SK-N-SH (cell line): ENCODE data around the gene ECE1. TPM values are rescaled to one million over a fixed set of nuclear protein-coding genes. Genes with fewer than 3 reads are reported as not detected.
A peak's percentile ranks its signal among the peaks of the same experiment; 100 is the strongest.

Experiments used
- CTCF ChIA-PET: fragments of 300-600, 350-600 bp; formaldehyde crosslinking; extraction: SDS; loops from one replicate; lab custom pipeline; 2021; lab: Yijun Ruan, JAX
- POLR2A ChIA-PET: fragments of 350-600 bp; sonication (Branson Sonifier 250); formaldehyde crosslinking; extraction: SDS; loops from one replicate; lab custom pipeline; 2020; ENCODE audit warnings: antibody characterized with exemption, inconsistent platforms; lab: Yijun Ruan, JAX
- DNase-seq: peaks from one replicate; pipeline ENCODE4 v3.0.0; 2012
- H2AFZ ChIP-seq: fragments of 200-600 bp; sonication (generic); 2 replicates; pipeline ENCODE4 v1.8.1; 2016; ENCODE audit warnings: antibody characterized with exemption, mild to moderate bottlenecking, low read depth
- H3F3A ChIP-seq: fragments of 200-600 bp; sonication (generic); replicated peaks from 2 replicates; pipeline ENCODE3; 2016; ENCODE audit warnings: antibody characterized with exemption, mild to moderate bottlenecking; ENCODE audit not compliant: insufficient read depth
- H3K27ac ChIP-seq, 2 experiments: fragments of 200-500 bp in 1 of 2; fragments of 200-600 bp in 1 of 2; sonication (Bioruptor generic) in 1 of 2; sonication (generic), shearing (Covaris generic) in 1 of 2; 2 replicates each; pipeline versions ENCODE4 v1.5.1 to v1.6.1; 2014 to 2016; ENCODE audit warnings: low read depth in 2 of 2, inconsistent platforms in 1 of 2, low read length in 1 of 2, mild to moderate bottlenecking in 1 of 2, mixed read lengths in 1 of 2
- H3K27me3 ChIP-seq: fragments of 200-600 bp; sonication (generic), shearing (Covaris generic); 2 replicates; pipeline ENCODE4 v1.6.1; 2016; ENCODE audit warnings: mixed run types; ENCODE audit not compliant: insufficient read depth
- H3K36me3 ChIP-seq, 2 experiments: fragments of 200-500 bp in 1 of 2; fragments of 200-600 bp in 1 of 2; sonication (Bioruptor generic) in 1 of 2; sonication (generic) in 1 of 2; replicated peaks in 1 of 2; 2 replicates each; pipeline versions ENCODE3 to v1.5.1; 2014 to 2016; ENCODE audit warnings: low read length in 1 of 2, mild to moderate bottlenecking in 1 of 2; ENCODE audit not compliant: insufficient read depth in 2 of 2, control insufficient read depth in 1 of 2
- H3K4me1 ChIP-seq, 2 experiments: fragments of 200-500 bp in 1 of 2; fragments of 200-600 bp in 1 of 2; sonication (Bioruptor generic) in 1 of 2; sonication (generic), shearing (Covaris generic) in 1 of 2; 2 replicates each; pipeline versions ENCODE4 v1.5.1 to v1.6.1; 2014 to 2016; ENCODE audit warnings: low read depth in 1 of 2, low read length in 1 of 2, mixed run types in 1 of 2; ENCODE audit not compliant: insufficient read depth in 2 of 2, control insufficient read depth in 1 of 2
- H3K4me2 ChIP-seq: fragments of 200-600 bp; sonication (generic), shearing (Covaris generic); 2 replicates; pipeline ENCODE4 v1.6.1; 2017; ENCODE audit warnings: mixed run types
- H3K4me3 ChIP-seq, 2 experiments: fragments of 200-500 bp in 1 of 2; fragments of 200-600 bp in 1 of 2; sonication (Bioruptor generic) in 1 of 2; sonication (generic), shearing (Covaris generic) in 1 of 2; 2 replicates each; pipeline versions ENCODE4 v1.5.1 to v1.8.1; 2014 to 2016; ENCODE audit warnings: low read depth in 2 of 2, inconsistent platforms in 1 of 2, low read length in 1 of 2, mild to moderate bottlenecking in 1 of 2, mixed read lengths in 1 of 2, moderate library complexity in 1 of 2
- H3K79me2 ChIP-seq: fragments of 200-600 bp; sonication (generic); 2 replicates; pipeline ENCODE4 v1.8.1; 2017; ENCODE audit warnings: mild to moderate bottlenecking; ENCODE audit not compliant: insufficient read depth
- H3K9ac ChIP-seq: fragments of 200-600 bp; sonication (generic); 2 replicates; pipeline ENCODE4 v1.6.1; 2017; ENCODE audit warnings: mixed run types
- H3K9me2 ChIP-seq: fragments of 200-600 bp; sonication (generic); 2 replicates; pipeline ENCODE4 v1.6.1; 2017; ENCODE audit warnings: mixed run types
- H3K9me3 ChIP-seq: fragments of 200-600 bp; sonication (generic); 2 replicates; pipeline ENCODE4 v1.6.1; 2017; ENCODE audit warnings: mixed run types, mild to moderate bottlenecking, moderate library complexity
- H4K20me1 ChIP-seq: fragments of 200-600 bp; sonication (generic); 2 replicates; pipeline ENCODE4 v1.6.1; 2017; ENCODE audit warnings: mild to moderate bottlenecking, mixed run types; ENCODE audit not compliant: insufficient read depth
- CHD2 ChIP-seq: fragments of 150-350 bp; IDR thresholded peaks from 2 replicates; pipeline ENCODE4 v1.6.1; 2018; ENCODE audit warnings: low read length; ENCODE audit not compliant: partially characterized antibody
- EP300 ChIP-seq, 2 experiments: IDR thresholded peaks; 2 replicates each; pipeline versions ENCODE4 v1.4.0 to v1.6.1; 2012; ENCODE audit warnings: borderline replicate concordance in 1 of 2, low read depth in 1 of 2, low read length in 1 of 2
- EZH2phosphoT487 ChIP-seq: fragments of 200-600 bp; sonication (generic); IDR thresholded peaks from 2 replicates; pipeline ENCODE4 v1.6.1; 2017; ENCODE audit warnings: low read depth, mixed run types, mild to moderate bottlenecking, antibody characterized with exemption, moderate library complexity, borderline replicate concordance
- FOSL2 ChIP-seq: IDR thresholded peaks from 2 replicates; pipeline ENCODE4 v1.4.0; 2012; ENCODE audit warnings: low read depth, mild to moderate bottlenecking, moderate library complexity, borderline replicate concordance
- GABPA ChIP-seq: IDR thresholded peaks from 2 replicates; pipeline ENCODE4 v1.4.0; 2012; ENCODE audit warnings: low read depth, mild to moderate bottlenecking
- GATA2 ChIP-seq: sonication (generic); formaldehyde crosslinking; IDR thresholded peaks from 2 replicates; pipeline ENCODE4 v1.5.0; 2020; ENCODE audit warnings: mild to moderate bottlenecking, missing genetic modification reagents
- MAX ChIP-seq: IDR thresholded peaks from 2 replicates; pipeline ENCODE4 v1.4.0; 2012; ENCODE audit warnings: low read depth
- MEF2A ChIP-seq: IDR thresholded peaks from 2 replicates; pipeline ENCODE4 v1.4.0; 2012; ENCODE audit warnings: low read depth, borderline replicate concordance
- MXI1 ChIP-seq: IDR thresholded peaks from 2 replicates; pipeline ENCODE4 v1.6.1; 2012; ENCODE audit warnings: mild to moderate bottlenecking, low read depth, low read length, improper control_type of control experiment
- NFIC ChIP-seq: IDR thresholded peaks from 2 replicates; pipeline ENCODE4 v1.4.0; 2012; ENCODE audit warnings: borderline replicate concordance
- RFX5 ChIP-seq: IDR thresholded peaks from 2 replicates; pipeline ENCODE4 v1.6.1; 2012; ENCODE audit warnings: mild to moderate bottlenecking, improper control_type of control experiment, low read length
- RXRA ChIP-seq: IDR thresholded peaks from 2 replicates; pipeline ENCODE4 v1.4.0; 2012; ENCODE audit warnings: low read depth, mild to moderate bottlenecking, borderline replicate concordance
- SMC3 ChIP-seq: IDR thresholded peaks from 2 replicates; pipeline ENCODE4 v1.6.1; 2012; ENCODE audit warnings: low read depth, low read length, improper control_type of control experiment
- TAF1 ChIP-seq: IDR thresholded peaks from 2 replicates; pipeline ENCODE4 v1.6.1; 2012; ENCODE audit warnings: low read depth, mild to moderate bottlenecking, low read length, moderate library complexity, borderline replicate concordance
- TEAD4 ChIP-seq: IDR thresholded peaks from 2 replicates; pipeline ENCODE4 v1.4.0; 2012; ENCODE audit warnings: mild to moderate bottlenecking, borderline replicate concordance; ENCODE audit not compliant: insufficient read depth
- USF1 ChIP-seq: IDR thresholded peaks from 2 replicates; pipeline ENCODE4 v1.4.0; 2012; ENCODE audit warnings: low read depth, borderline replicate concordance
- ZBTB33 ChIP-seq: IDR thresholded peaks from 2 replicates; pipeline ENCODE4 v1.4.0; 2012; ENCODE audit warnings: low read depth, borderline replicate concordance
- WGBS: methylation state at CpG from one replicate; pipeline ENCODE4 v1.1.6; 2017; ENCODE audit warnings: low lambda C conversion rate; 5-methylcytosine and 5-hydroxymethylcytosine counted together
- polyA plus RNA-seq, 3 experiments: library from polyadenylated mRNA; depleted of rRNA; stranded (reverse); fragments of >200 nt; gene quantifications; 2 replicates each; pipeline ENCODE4 v1.2.3, GENCODE V29; 2012
- TF ChIP-seq, protein P1 (sequence below): IDR thresholded peaks from 2 replicates; pipeline ENCODE4; 2012

The ECE1 gene
- polyA plus RNA-seq, 1 of the 3 experiments (the other 2 are of a cell fraction): 96.6 TPM

- TF ChIP-seq, protein P1, sequence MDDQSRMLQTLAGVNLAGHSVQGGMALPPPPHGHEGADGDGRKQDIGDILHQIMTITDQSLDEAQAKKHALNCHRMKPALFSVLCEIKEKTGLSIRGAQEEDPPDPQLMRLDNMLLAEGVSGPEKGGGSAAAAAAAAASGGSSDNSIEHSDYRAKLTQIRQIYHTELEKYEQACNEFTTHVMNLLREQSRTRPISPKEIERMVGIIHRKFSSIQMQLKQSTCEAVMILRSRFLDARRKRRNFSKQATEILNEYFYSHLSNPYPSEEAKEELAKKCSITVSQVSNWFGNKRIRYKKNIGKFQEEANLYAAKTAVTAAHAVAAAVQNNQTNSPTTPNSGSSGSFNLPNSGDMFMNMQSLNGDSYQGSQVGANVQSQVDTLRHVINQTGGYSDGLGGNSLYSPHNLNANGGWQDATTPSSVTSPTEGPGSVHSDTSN: no peak
- TF ChIP-seq EZH2phosphoT487 (no peak), EP300 (IDR thresholded peaks at IDR 0.05; ENCODE audit: borderline replicate concordance in 1 of 2, low read depth in 1 of 2, low read length in 1 of 2) (no peak), GABPA (no peak), NFIC (no peak), MEF2A (no peak), CHD2 (no peak), RXRA (no peak)
- POLR2A ChIA-PET: no interaction called here
- Histone ChIP-seq H3K4me2 (no peak overlapping the region), H3K4me3 (no peak overlapping the region), H3K9me3 (no peaks in the 10 kb centered on the region), H3K36me3 (peaks cover 4 to 11% of the 10 kb centered on the region in 2 experiments), H4K20me1 (no peaks in the 10 kb centered on the region), H2AFZ (no peak overlapping the region), H3K9ac (no peak overlapping the region), H3K4me1 (peaks cover 9 to 68% of the 10 kb centered on the region in 2 experiments; a peak in 1 of 4 replicates), H3K79me2 (no peaks in the 10 kb centered on the region), H3K27me3 (no peaks in the 10 kb centered on the region), H3K9me2 (no peaks in the 10 kb centered on the region), H3F3A (no peaks in the 10 kb centered on the region), H3K27ac (peak overlapping the region in 1 of 2 experiments; percentile 95; a peak in 2 of 4 replicates)
- CTCF ChIA-PET: interaction anchor here (1.0 to 3.5 kb wide), 5 partner anchors 8 to 92 kb away, joined by 3 to 16 read pairs (median 9); no protein-coding TSS in a partner anchor
- no peak for DNase-seq
- WGBS: 94% methylated on average over 9 of the region's 9 CpGs
Measured at GRCh38 chr1:21278208-21278859, 11.9 kb downstream of the ECE1 start.

- Histone ChIP-seq H3K9me3 (no peaks in the 10 kb centered on the region), H3K27ac (peak overlapping the region in 1 of 2 experiments; percentile 95; a peak in 2 of 4 replicates)
- TF ChIP-seq MXI1 (no peak), RFX5 (no peak), GATA2 (CRISPR knock-in tag) (no peak), EP300 (IDR thresholded peaks at IDR 0.05; ENCODE audit: borderline replicate concordance in 1 of 2, low read depth in 1 of 2, low read length in 1 of 2) (no peak), MAX (no peak), TAF1 (no peak), ZBTB33 (no peak), USF1 (no peak), TEAD4 (no peak), SMC3 (no peak), FOSL2 (no peak)
- TF ChIP-seq, all 33 proteins: peak for 0
- no peak for DNase-seq
- H3K4me2 ChIP-seq: no peak overlapping the region
- H3K9ac ChIP-seq: no peak overlapping the region
- WGBS: 79% methylated on average over 4 of the region's 7 CpGs
- CTCF ChIA-PET: interaction anchor here (0.6 to 2.1 kb wide), 5 partner anchors 22 to 93 kb away, joined by 3 to 12 read pairs (median 3); no protein-coding TSS in a partner anchor
- H3K4me3 ChIP-seq: no peak overlapping the region
- H3K79me2 ChIP-seq: no peaks in the 10 kb centered on the region
- no peaks in the 10 kb centered on the region for H3K27me3 ChIP-seq
- H2AFZ ChIP-seq: no peak overlapping the region
- H3K9me2 ChIP-seq: no peaks in the 10 kb centered on the region
- POLR2A ChIA-PET: interaction anchor here (0.6 to 1.0 kb wide), 4 partner anchors 30 to 977 kb away, joined by 3 to 5 read pairs (median 4); no protein-coding TSS in a partner anchor
- H3K4me1 ChIP-seq: peaks cover 9 to 71% of the 10 kb centered on the region in 2 experiments; a peak in 1 of 4 replicates
- H3F3A ChIP-seq: no peaks in the 10 kb centered on the region
- H3K36me3 ChIP-seq: peaks cover 5 to 14% of the 10 kb centered on the region in 2 experiments
- no peaks in the 10 kb centered on the region for H4K20me1 ChIP-seq
Measured at GRCh38 chr1:21277180-21277579, 13.1 kb downstream of the ECE1 start.
